Measurements from ENCODE around the gene CYP46A1.
A peak's percentile ranks its signal among the peaks of the same experiment; 100 is the strongest.

The CYP46A1 gene

DNA sequence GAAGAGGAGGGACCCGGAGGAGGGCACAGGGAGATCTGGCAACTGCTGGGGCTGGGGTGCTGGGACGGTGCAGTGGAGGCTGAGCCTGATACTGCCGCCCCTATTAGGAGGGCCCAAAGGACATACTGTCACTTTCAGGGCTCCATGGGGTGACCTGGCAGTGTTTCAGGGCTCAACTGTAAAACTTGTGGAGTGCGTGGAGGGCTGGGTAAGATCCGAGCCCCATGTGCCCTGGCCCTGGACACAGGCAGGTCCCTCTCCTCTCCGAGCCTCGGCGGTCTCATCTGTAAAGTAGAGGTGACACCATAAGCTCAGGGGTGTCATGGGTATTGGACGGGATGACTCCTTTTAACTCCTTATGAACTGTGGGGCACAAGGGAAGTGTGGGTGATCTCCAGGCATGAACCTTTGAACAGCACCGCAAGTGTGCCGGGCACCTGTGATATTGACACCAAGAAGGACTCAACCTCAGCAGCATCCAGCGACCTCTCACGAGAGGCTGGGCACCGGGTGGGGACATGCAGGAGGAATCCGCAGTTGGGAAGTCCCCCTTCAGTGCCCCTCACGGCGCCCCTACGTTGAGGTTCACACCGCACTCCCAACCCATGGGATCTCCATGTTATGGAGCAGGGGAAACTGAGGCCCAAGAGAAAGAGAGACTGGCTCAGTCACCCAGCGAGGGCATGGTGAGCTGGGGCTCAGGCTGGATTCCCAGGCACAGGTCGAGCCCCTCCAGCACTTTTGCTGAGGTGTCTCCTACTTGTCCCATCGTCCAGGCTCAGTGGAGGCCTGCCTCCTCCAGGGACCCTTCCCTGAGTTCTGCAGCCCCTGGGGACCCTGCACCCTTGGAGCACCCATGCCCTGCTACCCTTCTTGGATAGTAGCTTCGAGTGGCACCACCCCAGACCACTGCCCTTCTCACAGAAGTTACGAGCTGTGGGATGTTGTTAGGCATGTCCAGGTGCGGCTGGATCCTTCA lies 58.7 kb downstream of the CYP46A1 start:
- TF ChIP-seq, protein P1, sequence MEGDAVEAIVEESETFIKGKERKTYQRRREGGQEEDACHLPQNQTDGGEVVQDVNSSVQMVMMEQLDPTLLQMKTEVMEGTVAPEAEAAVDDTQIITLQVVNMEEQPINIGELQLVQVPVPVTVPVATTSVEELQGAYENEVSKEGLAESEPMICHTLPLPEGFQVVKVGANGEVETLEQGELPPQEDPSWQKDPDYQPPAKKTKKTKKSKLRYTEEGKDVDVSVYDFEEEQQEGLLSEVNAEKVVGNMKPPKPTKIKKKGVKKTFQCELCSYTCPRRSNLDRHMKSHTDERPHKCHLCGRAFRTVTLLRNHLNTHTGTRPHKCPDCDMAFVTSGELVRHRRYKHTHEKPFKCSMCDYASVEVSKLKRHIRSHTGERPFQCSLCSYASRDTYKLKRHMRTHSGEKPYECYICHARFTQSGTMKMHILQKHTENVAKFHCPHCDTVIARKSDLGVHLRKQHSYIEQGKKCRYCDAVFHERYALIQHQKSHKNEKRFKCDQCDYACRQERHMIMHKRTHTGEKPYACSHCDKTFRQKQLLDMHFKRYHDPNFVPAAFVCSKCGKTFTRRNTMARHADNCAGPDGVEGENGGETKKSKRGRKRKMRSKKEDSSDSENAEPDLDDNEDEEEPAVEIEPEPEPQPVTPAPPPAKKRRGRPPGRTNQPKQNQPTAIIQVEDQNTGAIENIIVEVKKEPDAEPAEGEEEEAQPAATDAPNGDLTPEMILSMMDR (conservative IDR thresholded peaks at IDR 0.05; ENCODE audit: low read length): no peak
- DNase-seq (ENCODE audit: low read depth): no peak
- no peak overlapping the region for H3K4me3 ChIP-seq (ENCODE audit: low read length)

DNA sequence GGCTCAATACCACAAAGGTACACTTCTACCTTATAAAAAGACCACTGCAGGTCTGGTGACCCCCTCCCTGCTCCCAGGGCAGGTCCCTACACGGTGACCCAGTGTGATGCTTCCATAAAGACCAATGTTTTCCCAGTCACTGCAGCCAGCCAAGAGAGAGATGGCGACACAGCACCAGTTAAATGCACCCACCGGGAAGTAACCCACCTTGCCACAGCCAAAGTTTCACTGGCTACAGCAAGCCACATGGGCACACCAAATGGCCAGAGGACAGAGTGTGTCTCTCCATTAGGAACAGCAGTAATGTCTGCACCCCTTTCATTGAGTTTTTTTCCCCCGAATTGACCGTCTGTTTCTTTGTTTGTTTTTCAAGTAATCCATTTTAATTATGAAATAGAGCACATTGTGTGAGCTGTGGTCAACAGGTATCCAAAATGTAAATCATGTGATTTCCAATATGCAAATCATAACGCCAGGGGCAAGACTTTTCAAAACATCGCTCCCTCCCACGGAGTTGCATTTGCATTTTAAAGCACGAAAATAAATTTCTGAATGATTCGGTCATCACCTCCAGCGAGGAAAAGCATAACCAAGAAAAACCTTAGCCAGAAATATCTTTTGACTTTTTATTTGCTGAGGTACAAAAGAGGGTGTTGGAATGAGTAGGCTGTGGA lies 60.2 kb downstream of the CYP46A1 start:
- DNase-seq (ENCODE audit: low read depth): peak; percentile 38
- H3K4me3 ChIP-seq (ENCODE audit: low read length): no peak overlapping the region
- TF ChIP-seq, protein P1 (conservative IDR thresholded peaks at IDR 0.05; ENCODE audit: low read length): no peak

DNA sequence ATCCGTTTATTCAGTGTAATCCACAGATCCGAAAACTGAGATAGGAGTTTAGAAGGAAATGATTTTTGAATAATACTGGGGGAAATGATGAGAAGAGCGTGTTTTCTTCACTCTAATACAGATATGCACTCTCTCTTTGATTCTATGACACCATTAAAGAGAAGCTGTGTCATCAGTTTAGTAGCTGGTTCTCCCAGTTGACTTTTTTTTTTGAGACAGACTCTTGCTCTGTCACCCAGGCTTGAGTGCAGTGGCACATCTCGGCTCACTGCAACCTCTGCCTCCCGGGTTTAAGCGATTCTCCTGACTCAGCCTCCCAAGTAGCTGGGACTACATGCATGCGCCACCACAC lies 60.8 kb downstream of the CYP46A1 start:
- no peak overlapping the region for H3K4me3 ChIP-seq (ENCODE audit: low read length)
- no peak for DNase-seq (ENCODE audit: low read depth)

DNA sequence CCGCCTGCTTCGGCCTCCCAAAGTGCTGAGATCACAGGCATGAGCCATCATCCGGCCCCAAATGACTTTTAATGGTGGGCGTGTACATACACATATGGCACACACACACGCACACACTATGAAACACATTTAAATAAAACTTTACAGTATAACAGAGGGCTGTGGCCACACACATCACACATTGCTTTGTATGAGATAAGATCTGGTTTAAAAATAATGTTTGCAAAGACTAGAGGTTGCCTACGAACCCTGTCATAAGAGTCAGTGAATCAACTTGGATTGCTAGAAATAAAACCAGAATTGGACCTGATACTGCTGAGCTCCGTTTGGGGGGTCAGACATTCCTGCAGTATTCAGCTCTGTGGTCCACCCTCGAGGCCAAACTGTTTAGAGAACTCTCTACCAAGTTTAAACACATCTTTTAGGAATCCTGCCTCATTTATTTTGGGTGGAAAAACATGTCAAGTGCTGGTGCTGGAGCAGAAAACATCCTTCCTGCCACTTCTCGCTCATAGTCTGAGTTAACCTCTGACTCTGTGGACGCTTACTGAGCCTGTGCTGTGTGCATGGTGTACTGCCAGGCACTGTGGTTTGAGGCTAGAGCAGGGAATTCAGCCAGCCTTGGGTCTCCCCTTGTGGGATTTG lies 61.3 kb downstream of the CYP46A1 start:
- peak; percentile 43 for DNase-seq (ENCODE audit: low read depth)
- TF ChIP-seq, protein P1 (conservative IDR thresholded peaks at IDR 0.05; ENCODE audit: low read length): no peak
- H3K4me3 ChIP-seq (ENCODE audit: low read length): no peak overlapping the region

More for the DNA sequence above, 60.8 kb downstream of the CYP46A1 start:
- TF ChIP-seq, protein P1 (conservative IDR thresholded peaks at IDR 0.05; ENCODE audit: low read length): no peak

DNA sequence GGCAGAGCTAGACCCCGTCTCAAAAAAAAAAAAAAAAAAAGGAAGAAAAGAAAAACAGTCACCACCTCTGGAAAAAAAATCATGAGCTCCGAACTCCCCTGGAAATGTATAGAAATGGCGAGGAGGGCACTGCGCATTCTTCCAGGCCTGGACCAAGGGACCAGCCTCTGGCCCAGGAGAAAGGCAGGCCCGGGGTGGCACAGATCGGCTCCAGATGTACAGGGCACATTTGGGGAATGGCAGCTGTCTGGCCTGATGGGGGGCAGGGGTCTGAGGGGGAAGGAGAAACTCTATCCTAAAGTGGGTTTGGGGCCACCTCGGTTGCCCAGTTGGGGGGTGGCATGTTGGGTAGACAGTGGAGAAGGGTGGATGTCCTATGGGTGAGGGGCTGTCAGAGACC lies 63.1 kb downstream of the CYP46A1 start:
- no peak overlapping the region for H3K4me3 ChIP-seq (ENCODE audit: low read length)
- TF ChIP-seq, protein P1 (conservative IDR thresholded peaks at IDR 0.05; ENCODE audit: low read length): no peak
- DNase-seq (ENCODE audit: low read depth): no peak

DNA sequence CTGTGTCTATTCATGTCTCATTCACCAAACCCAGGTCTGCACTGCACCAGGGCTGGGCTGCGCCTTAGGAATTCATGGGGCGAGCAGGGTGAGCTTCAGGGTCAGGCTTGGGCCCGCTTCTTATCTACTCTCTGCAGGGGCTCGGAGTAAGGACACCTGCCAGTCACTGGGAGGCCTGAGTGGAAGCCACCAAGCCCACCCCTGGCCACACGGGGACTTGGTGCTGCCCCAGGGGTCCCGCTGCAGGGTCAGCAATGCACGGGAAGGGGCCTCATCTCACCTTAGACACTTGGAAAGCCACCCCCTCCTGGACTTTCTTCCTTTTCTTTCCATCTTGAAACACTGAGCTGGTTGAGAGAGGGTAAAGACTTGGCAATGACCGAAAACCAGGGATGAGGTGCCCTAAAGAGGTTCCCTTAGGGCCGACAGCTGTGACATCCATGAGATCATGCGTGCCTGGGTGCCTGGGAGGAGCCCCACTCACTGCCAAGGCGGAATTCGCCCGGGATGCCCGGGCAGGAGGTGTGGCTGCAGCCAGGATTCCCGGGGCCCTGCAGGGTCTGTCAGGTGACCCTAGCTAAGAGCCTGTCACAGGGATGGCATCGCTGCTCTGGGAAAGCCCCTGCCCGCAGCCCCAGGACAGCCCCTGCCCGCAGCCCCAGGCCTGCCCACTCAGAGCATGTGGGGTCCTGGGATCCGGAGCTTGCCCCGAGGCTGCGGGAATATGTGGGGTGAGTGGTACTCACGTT lies 63.7 kb downstream of the CYP46A1 start:
- no peak for DNase-seq (ENCODE audit: low read depth)
- H3K4me3 ChIP-seq (ENCODE audit: low read length): no peak overlapping the region
- TF ChIP-seq, protein P1 (conservative IDR thresholded peaks at IDR 0.05; ENCODE audit: low read length): no peak

Data from AG10803 (cell line).